NT2/D1 (cell line): ENCODE measurements around the gene SIGLEC6.
A peak's percentile ranks its signal among the peaks of the same experiment; 100 is the strongest.

Source experiments
- DNase-seq: peaks from one replicate; pipeline ENCODE4 v3.0.0-alpha.2; 2011; ENCODE audit warnings: low read depth, low spot score
- H3K27me3 ChIP-seq: 2 replicates; pipeline ENCODE4 v1.6.0; 2011; ENCODE audit warnings: mild to moderate bottlenecking; ENCODE audit not compliant: insufficient read length, insufficient read depth
- H3K36me3 ChIP-seq: 2 replicates; pipeline ENCODE4 v1.6.1; 2011; ENCODE audit warnings: mild to moderate bottlenecking, low read length, mixed read lengths; ENCODE audit not compliant: insufficient read depth, insufficient read length
- H3K4me1 ChIP-seq: 2 replicates; pipeline ENCODE4 v1.5.1; 2011; ENCODE audit not compliant: insufficient read depth, insufficient read length
- H3K4me3 ChIP-seq: 2 replicates; pipeline ENCODE4 v1.5.1; 2011; ENCODE audit warnings: low read depth; ENCODE audit not compliant: insufficient read length
- H3K9ac ChIP-seq: 2 replicates; pipeline ENCODE4 v1.6.0; 2011; ENCODE audit warnings: low read depth; ENCODE audit not compliant: insufficient read length
- H3K9me3 ChIP-seq: 2 replicates; pipeline ENCODE4 v1.5.1; 2011; ENCODE audit warnings: mild to moderate bottlenecking, low read length; ENCODE audit not compliant: insufficient read depth
- SUZ12 ChIP-seq: IDR thresholded peaks from 2 replicates; pipeline ENCODE4 v1.6.1; 2011; ENCODE audit not compliant: insufficient read length, insufficient read depth; ENCODE audit errors: extremely low read depth
- YY1 ChIP-seq: IDR thresholded peaks from 2 replicates; pipeline ENCODE4 v1.6.1; 2011; ENCODE audit not compliant: insufficient read length, insufficient read depth
- ZNF274 ChIP-seq: IDR thresholded peaks from 2 replicates; pipeline ENCODE4 v1.6.1; 2011; ENCODE audit warnings: mild to moderate bottlenecking, low read depth, low read length

Gene SIGLEC6

GRCh38 chr19:51531349-51532315, at the start of gene SIGLEC6:
SIGLEC6 (minus strand) TSS chr19:51531670; CDS start chr19:51531648, 22 bp downstream.
- Histone ChIP-seq H3K4me1 (no peaks in the 10 kb centered on the region), H3K27me3 (no peaks in the 10 kb centered on the region), H3K9me3 (no peaks in the 10 kb centered on the region), H3K9ac (no peak within 1 kb of the TSS), H3K36me3 (no peaks in the 10 kb centered on the region), H3K4me3 (no peak within 1 kb of the TSS)
- DNase-seq: no peak
- no peak for TF ChIP-seq SUZ12
- TF ChIP-seq ZNF274: no peak
- no peak for TF ChIP-seq YY1

- H3K36me3 ChIP-seq: peaks cover 41% of the 10 kb centered on the region
- DNase-seq: no peak
- no peak overlapping the region for H3K4me3 ChIP-seq
- H3K9me3 ChIP-seq: no peaks in the 10 kb centered on the region
- no peak for TF ChIP-seq YY1
- TF ChIP-seq SUZ12: no peak
- no peak for TF ChIP-seq ZNF274
- H3K4me1 ChIP-seq: no peaks in the 10 kb centered on the region
- H3K27me3 ChIP-seq: no peaks in the 10 kb centered on the region
- no peak overlapping the region for H3K9ac ChIP-seq
Measured at GRCh38 chr19:51576850-51577249, 45.4 kb upstream of the SIGLEC6 start.

GRCh38 chr19:51573331-51573730, 41.9 kb upstream of the SIGLEC6 start:
- TF ChIP-seq SUZ12 (no peak), ZNF274 (no peak)
- H3K9ac ChIP-seq: no peak overlapping the region
- H3K4me1 ChIP-seq: no peaks in the 10 kb centered on the region
- H3K9me3 ChIP-seq: no peaks in the 10 kb centered on the region
- no peak overlapping the region for H3K4me3 ChIP-seq
- H3K36me3 ChIP-seq: peaks cover 18% of the 10 kb centered on the region
- H3K27me3 ChIP-seq: no peaks in the 10 kb centered on the region
- DNase-seq: no peak

GRCh38 chr19:51572908-51573307, 41.4 kb upstream of the SIGLEC6 start:
- Histone ChIP-seq H3K4me3 (no peak overlapping the region), H3K9ac (no peak overlapping the region)
- DNase-seq: no peak

GRCh38 chr19:51572410-51572809, 40.9 kb upstream of the SIGLEC6 start:
- no peaks in the 10 kb centered on the region for H3K4me1 ChIP-seq
- peaks cover 18% of the 10 kb centered on the region for H3K36me3 ChIP-seq
- TF ChIP-seq SUZ12 (no peak), YY1 (no peak), ZNF274 (no peak)
- no peaks in the 10 kb centered on the region for H3K9me3 ChIP-seq
- H3K4me3 ChIP-seq: no peak overlapping the region
- DNase-seq: no peak
- no peak overlapping the region for H3K9ac ChIP-seq
- no peaks in the 10 kb centered on the region for H3K27me3 ChIP-seq

More at GRCh38 chr19:51572908-51573307, 41.4 kb upstream of the SIGLEC6 start:
- Histone ChIP-seq H3K4me1 (no peaks in the 10 kb centered on the region), H3K27me3 (no peaks in the 10 kb centered on the region), H3K9me3 (no peaks in the 10 kb centered on the region), H3K36me3 (peaks cover 18% of the 10 kb centered on the region)
- no peak for TF ChIP-seq SUZ12
- TF ChIP-seq ZNF274: no peak
- TF ChIP-seq YY1: no peak

- DNase-seq: no peak
- peak overlapping the region; percentile 71 for H3K9ac ChIP-seq
Measured at GRCh38 chr19:51571599-51571998, 40.1 kb upstream of the SIGLEC6 start.

GRCh38 chr19:51570962-51571575, 39.6 kb upstream of the SIGLEC6 start, which contains the start of gene ZNF175:
ZNF175 (plus strand) TSS chr19:51571283; CDS start chr19:51573330, 2,047 bp downstream.
- TF ChIP-seq YY1 (peak; percentile 98), SUZ12 (no peak)
- H3K4me1 ChIP-seq: no peaks in the 10 kb centered on the region
- H3K4me3 ChIP-seq: peak within 1 kb of the TSS; percentile 63
- DNase-seq: peak; percentile 86
- no peaks in the 10 kb centered on the region for H3K27me3 ChIP-seq
- H3K9ac ChIP-seq: peak within 1 kb of the TSS; percentile 71
- H3K36me3 ChIP-seq: peaks cover 13% of the 10 kb centered on the region
- H3K9me3 ChIP-seq: no peaks in the 10 kb centered on the region

More at GRCh38 chr19:51571599-51571998, 40.1 kb upstream of the SIGLEC6 start:
- no peak for TF ChIP-seq ZNF274
- Histone ChIP-seq H3K27me3 (no peaks in the 10 kb centered on the region), H3K4me3 (peak overlapping the region; percentile 63), H3K9me3 (no peaks in the 10 kb centered on the region), H3K4me1 (no peaks in the 10 kb centered on the region), H3K36me3 (peaks cover 17% of the 10 kb centered on the region)
